Esophagus (tissue), 2 donors: Measurements from ENCODE around the gene SEC23A. TPM values are rescaled to one million over a fixed set of nuclear protein-coding genes. Genes with fewer than 3 reads are reported as not detected.

ENCODE experiments used
- H3K27ac ChIP-seq, 2 donors: one replicate each; pipeline ENCODE4 v1.5.1; 2013; ENCODE audit warnings: low read depth in 2 of 2, mild to moderate bottlenecking in 2 of 2, inconsistent platforms in 1 of 2, low read length in 1 of 2, moderate library complexity in 1 of 2
- H3K27me3 ChIP-seq, 2 donors: one replicate each; pipeline ENCODE4 v1.6.1; 2013; ENCODE audit warnings: low read length in 2 of 2, control low read depth in 1 of 2, mild to moderate bottlenecking in 1 of 2; ENCODE audit not compliant: insufficient read depth in 2 of 2, control insufficient read depth in 1 of 2
- H3K36me3 ChIP-seq, 2 donors: one replicate each; pipeline ENCODE4 v1.6.1; 2013; ENCODE audit warnings: low read length in 1 of 2; ENCODE audit not compliant: control insufficient read depth in 2 of 2, insufficient read depth in 2 of 2
- H3K4me1 ChIP-seq, 2 donors: one replicate each; pipeline ENCODE4 v1.6.1; 2013; ENCODE audit warnings: low read length in 1 of 2; ENCODE audit not compliant: control insufficient read depth in 2 of 2, insufficient read depth in 2 of 2
- H3K4me3 ChIP-seq, 2 donors: one replicate each; pipeline ENCODE4 v1.5.1; 2013; ENCODE audit warnings: low read length in 2 of 2, mild to moderate bottlenecking in 2 of 2, low read depth in 1 of 2, moderate library complexity in 1 of 2
- H3K9me3 ChIP-seq, 2 donors: one replicate each; pipeline ENCODE4 v1.6.1; 2013; ENCODE audit warnings: mild to moderate bottlenecking in 2 of 2, low read depth in 1 of 2, low read length in 1 of 2, moderate library complexity in 1 of 2; ENCODE audit not compliant: control insufficient read depth in 2 of 2, insufficient read depth in 1 of 2
- WGBS, 2 donors: extraction: QIAGEN DNeasy Blood & Tissue Kit; methylation state at CpG; one replicate each; pipeline ENCODE4 v1.1.7; 2013; 5-methylcytosine and 5-hydroxymethylcytosine counted together
- polyA plus RNA-seq, 2 donors: library from polyadenylated mRNA; stranded (reverse); fragments of 200-250 nt; gene quantifications; one replicate each; pipeline ENCODE4 v1.2.3, GENCODE V29; 2013
- donor health status: healthy with polysubstance abuse.
- donor health status: Bipolar disorder and iron deficiency.

The SEC23A gene
- polyA plus RNA-seq, 2 donors = 5.9 to 12.2 TPM

DNA sequence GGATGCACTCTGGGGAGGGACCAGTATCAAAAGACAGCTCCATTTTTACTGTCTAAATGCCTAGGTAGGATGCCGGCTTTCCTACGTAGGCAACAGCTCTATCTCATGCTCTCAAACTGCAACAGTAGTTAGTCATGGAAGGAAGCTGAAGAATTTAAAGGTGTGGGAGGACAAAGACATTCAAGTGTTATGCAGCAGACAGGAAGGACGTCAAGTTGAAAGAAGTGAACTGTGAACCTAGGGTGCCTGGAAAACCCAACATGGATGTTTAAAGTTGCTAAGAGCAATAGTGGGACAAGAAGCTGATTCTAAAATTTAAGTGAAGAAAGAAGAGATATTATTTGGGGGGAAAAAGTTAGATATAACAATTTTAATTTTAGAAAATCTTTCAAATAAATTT, 5.9 kb downstream of the SEC23A start:
- 48 to 50% methylated on average over 3 of the region's 3 CpGs for WGBS, 2 donors
- no peak overlapping the region for H3K27ac ChIP-seq
- no peaks in the 10 kb centered on the region for H3K4me1 ChIP-seq
- H3K36me3 ChIP-seq = no peaks in the 10 kb centered on the region
- H3K9me3 ChIP-seq = no peaks in the 10 kb centered on the region
- no peaks in the 10 kb centered on the region for H3K27me3 ChIP-seq
- H3K4me3 ChIP-seq = no peak overlapping the region

DNA sequence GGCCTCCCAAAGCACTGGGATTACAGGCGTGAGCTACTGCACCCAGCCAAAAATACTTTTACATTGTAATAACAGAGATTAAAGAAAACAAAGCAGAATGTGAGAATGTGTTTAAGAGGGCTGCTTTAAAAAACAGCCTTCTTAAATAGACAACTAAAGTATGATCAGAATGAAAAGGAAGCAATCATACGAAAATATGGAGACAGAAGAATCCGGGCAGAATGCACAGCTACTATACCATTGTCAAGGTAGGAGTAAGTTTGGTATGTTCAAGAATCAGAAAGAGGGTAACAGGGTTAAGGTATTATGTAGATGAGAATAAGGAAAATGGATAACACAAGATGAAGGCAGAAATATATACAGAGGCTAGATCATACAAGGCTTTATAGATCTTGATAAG, 8.5 kb downstream of the SEC23A start:
- WGBS, 2 donors = 82 to 88% methylated on average over 3 of the region's 3 CpGs
- no peaks in the 10 kb centered on the region for H3K9me3 ChIP-seq
- peaks cover 0 to 7% of the 10 kb centered on the region in 2 donors for H3K36me3 ChIP-seq
- H3K4me3 ChIP-seq = no peak overlapping the region
- H3K27me3 ChIP-seq = no peaks in the 10 kb centered on the region
- H3K27ac ChIP-seq = no peak overlapping the region
- no peaks in the 10 kb centered on the region for H3K4me1 ChIP-seq

DNA sequence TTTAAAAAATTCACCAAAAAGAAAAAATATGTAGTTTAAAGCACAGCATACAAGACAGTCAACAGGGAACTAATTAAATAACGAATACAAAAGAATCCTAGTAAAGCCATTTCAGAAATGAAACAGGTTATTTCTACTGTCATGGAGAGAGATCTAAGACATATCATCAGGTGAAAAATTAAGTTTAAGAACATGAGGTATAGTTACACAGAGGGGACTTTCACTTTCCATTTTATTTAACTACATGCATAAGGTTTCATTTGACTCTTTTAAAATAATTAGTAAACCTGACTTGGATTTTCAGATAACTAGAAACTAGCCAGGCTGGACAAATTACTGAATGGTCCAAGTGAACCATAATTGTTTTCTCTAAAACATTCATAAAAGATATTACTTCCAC, 11.3 kb downstream of the SEC23A start:
- Histone ChIP-seq H3K9me3 (no peaks in the 10 kb centered on the region), H3K36me3 (peaks cover 0 to 9% of the 10 kb centered on the region in 2 donors), H3K27me3 (no peaks in the 10 kb centered on the region), H3K27ac (no peak overlapping the region), H3K4me3 (no peak overlapping the region), H3K4me1 (no peaks in the 10 kb centered on the region)
- 82 to 83% methylated on average over 1 of the region's 1 CpG for WGBS, 2 donors

DNA sequence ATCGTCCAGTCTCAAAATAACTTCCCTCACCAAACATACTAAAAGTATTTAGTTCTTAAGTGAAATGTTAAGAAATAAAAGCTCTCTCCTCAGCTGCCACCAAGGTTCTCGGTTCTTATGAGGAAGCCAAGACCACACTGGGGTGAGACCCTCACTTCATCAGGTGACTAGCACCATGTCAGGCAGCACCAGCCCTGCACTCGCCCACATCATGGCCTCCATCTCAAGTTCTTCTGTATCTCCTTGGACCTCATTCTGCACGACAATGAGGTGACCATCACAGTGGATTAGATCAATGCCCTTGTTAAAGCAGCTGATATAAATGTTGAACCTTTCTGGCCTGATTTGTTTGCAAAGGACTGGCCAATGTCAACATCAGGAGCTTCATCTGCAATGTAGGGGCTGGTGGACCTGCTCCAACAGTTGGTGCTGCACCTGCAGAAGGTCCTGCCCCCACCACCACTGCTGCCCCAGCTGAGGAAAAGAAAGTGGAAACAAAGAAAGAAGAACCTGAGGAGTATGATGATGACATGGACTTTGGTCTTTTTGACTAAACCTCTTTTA, 12.4 kb downstream of the SEC23A start:
- WGBS, 2 donors = 91 to 93% methylated on average over 4 of the region's 4 CpGs
- H3K27me3 ChIP-seq = no peaks in the 10 kb centered on the region
- H3K9me3 ChIP-seq = no peaks in the 10 kb centered on the region
- H3K4me1 ChIP-seq = no peaks in the 10 kb centered on the region
- H3K36me3 ChIP-seq = peaks cover 0 to 9% of the 10 kb centered on the region in 2 donors
- no peak overlapping the region for H3K4me3 ChIP-seq
- H3K27ac ChIP-seq = no peak overlapping the region

DNA sequence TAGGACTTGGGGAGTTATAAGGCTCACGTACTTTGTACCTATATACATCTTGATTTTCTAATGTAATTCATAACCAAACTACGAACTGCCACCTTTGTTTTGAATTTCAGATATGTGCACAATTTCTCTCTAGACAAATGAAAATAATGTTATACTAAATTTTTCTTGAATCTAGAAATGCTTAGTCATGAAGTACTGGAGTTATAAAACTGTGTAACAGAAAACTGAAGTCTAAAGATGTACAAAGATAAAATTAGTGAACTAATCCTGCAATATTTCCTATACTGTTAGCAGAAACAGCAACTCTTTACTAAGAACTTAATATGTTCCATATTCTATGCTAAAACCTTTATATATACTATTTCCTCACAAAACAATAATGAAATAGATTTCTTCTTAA, 15.5 kb downstream of the SEC23A start:
- Histone ChIP-seq H3K4me1 (no peaks in the 10 kb centered on the region), H3K4me3 (no peak overlapping the region), H3K36me3 (peaks cover 0 to 12% of the 10 kb centered on the region in 2 donors), H3K27me3 (no peaks in the 10 kb centered on the region), H3K27ac (no peak overlapping the region), H3K9me3 (no peaks in the 10 kb centered on the region)
- 93 to 97% methylated on average over 2 of the region's 2 CpGs for WGBS, 2 donors

DNA sequence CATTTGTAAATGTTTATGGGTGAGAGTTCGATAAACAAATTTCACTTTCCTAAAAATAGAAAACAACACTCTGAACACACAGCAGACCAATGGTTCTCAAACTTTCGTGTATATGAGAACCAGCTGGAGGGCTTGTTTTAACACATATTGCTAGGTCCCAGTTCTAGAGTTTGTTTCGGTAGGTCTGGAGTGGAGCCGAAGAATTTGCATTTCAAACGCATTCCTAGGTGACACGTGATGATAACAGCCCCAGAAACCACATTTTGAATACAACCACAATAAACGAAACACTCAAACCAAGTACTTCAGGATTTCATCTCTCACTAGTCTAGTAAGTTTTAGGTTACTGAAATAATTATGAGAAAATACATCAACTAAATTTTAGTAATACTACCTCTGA, 17.1 kb downstream of the SEC23A start:
- H3K4me3 ChIP-seq = no peak overlapping the region
- no peaks in the 10 kb centered on the region for H3K4me1 ChIP-seq
- H3K9me3 ChIP-seq = no peaks in the 10 kb centered on the region
- WGBS, 2 donors = 88 to 89% methylated on average over 7 of the region's 7 CpGs
- no peaks in the 10 kb centered on the region for H3K27me3 ChIP-seq
- no peak overlapping the region for H3K27ac ChIP-seq
- peaks cover 0 to 12% of the 10 kb centered on the region in 2 donors for H3K36me3 ChIP-seq

DNA sequence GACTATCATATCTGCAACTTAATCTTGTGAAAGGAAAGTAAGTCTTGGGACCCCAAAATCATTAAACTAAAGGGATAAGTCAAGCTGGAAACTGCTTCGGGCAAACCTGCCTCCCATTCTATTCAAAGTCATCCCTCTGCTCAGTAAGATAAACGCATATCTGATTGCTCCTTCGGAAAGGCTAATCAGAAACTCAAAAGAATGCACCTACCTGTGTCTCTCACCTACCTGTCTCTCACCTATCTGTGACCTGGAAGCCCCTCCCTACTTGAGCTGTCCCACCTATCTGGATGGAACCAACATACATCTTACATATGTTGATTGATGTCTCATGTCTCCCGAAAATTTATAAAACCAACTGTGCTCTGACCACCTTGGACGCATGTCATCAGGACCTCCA, 19.9 kb downstream of the SEC23A start:
- Histone ChIP-seq H3K4me1 (no peaks in the 10 kb centered on the region), H3K27ac (no peak overlapping the region), H3K27me3 (no peaks in the 10 kb centered on the region), H3K36me3 (peaks cover 0 to 4% of the 10 kb centered on the region in 2 donors), H3K9me3 (no peaks in the 10 kb centered on the region), H3K4me3 (no peak overlapping the region)
- 66 to 73% methylated on average over 5 of the region's 5 CpGs for WGBS, 2 donors

DNA sequence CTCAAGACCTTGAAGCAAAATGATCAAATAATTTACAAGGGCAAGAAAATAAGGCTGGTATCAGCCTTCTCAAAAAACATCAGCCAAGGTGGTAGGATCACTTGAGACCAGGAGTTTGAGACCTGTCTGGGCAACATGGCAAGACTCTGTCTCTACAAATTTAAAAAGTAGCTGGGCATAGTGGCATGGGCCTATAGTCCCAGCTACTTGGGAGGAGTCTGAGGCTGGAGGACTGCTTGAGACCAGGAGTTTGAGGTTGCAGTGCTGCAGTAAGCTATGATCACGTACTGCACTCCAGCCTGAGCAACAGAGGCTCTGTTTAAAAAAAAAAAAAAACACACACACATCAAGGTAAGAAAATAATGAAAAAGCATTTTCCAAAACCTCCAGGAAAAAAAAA, 22.1 kb downstream of the SEC23A start:
- Histone ChIP-seq H3K27ac (no peak overlapping the region), H3K4me3 (no peak overlapping the region), H3K36me3 (peaks cover 0 to 6% of the 10 kb centered on the region in 2 donors), H3K4me1 (no peaks in the 10 kb centered on the region), H3K27me3 (no peaks in the 10 kb centered on the region), H3K9me3 (no peaks in the 10 kb centered on the region)
- WGBS, 2 donors = 89 to 92% methylated on average over 1 of the region's 1 CpG

DNA sequence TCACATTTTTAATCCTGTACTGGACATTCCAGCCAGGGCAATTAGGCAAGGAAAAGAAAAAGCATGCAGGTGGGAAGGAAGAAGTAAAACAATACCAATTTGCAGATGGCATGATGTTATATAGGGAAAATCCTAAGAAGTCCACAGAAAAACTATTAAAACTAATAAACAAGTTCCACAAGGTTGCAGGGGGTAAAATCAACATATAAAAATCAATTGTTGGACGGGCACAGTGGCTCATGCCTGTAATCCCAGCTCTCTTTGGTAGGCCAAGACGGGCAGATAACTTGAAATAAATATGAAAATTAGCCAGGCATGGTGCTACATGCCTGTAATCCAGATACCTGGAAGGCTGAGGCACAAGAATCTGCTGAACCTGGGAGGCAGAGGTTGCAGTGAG, 31.9 kb downstream of the SEC23A start:
- H3K9me3 ChIP-seq = no peaks in the 10 kb centered on the region
- H3K4me1 ChIP-seq = no peaks in the 10 kb centered on the region
- WGBS, 2 donors = 79 to 96% methylated on average over 2 of the region's 2 CpGs
- no peaks in the 10 kb centered on the region for H3K27me3 ChIP-seq
- H3K36me3 ChIP-seq = peaks cover 0 to 2% of the 10 kb centered on the region in 2 donors
- no peak overlapping the region for H3K27ac ChIP-seq
- no peak overlapping the region for H3K4me3 ChIP-seq

DNA sequence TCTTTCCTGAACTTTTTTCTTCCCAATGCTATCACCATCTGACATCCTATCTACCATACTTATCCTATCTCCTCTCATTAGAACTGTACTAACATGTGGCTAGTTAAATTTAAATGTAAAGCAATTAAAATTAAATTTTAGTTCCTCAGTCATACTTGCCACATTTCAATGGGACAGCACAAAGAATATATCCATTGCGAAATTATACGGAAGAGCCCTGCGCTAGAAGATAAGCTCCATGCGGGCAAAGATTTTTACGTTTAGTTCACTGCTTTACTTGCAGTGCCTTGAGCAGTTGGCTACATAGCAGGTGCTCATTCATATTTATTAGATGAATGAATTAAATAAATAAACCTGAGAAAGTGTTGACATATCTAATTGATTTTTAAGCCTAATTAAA, 33.1 kb downstream of the SEC23A start:
- Histone ChIP-seq H3K27me3 (no peaks in the 10 kb centered on the region), H3K36me3 (peaks cover 0 to 2% of the 10 kb centered on the region in 2 donors), H3K27ac (no peak overlapping the region)

More for the DNA sequence above, 33.1 kb downstream of the SEC23A start:
- Histone ChIP-seq H3K4me3 (no peak overlapping the region), H3K9me3 (no peaks in the 10 kb centered on the region), H3K4me1 (no peaks in the 10 kb centered on the region)
- WGBS, 2 donors = 96 to 98% methylated on average over 5 of the region's 5 CpGs
